HG02588 (cell line): Measurements from ENCODE around the gene CCSER1.
"Not testable (repeated sequence)": the region's sequence is repeated elsewhere in the genome, so short reads cannot be mapped to it uniquely, and the experiment has no call there.

Source experiments
- ATAC-seq: cut with Tn5 transposase; IDR thresholded peaks from one replicate; pipeline ENCODE4 v1.9.1; 2021; ENCODE audit warnings: mild to moderate bottlenecking, moderate library complexity; ENCODE audit not compliant: unreplicated experiment

CCSER1 gene

DNA sequence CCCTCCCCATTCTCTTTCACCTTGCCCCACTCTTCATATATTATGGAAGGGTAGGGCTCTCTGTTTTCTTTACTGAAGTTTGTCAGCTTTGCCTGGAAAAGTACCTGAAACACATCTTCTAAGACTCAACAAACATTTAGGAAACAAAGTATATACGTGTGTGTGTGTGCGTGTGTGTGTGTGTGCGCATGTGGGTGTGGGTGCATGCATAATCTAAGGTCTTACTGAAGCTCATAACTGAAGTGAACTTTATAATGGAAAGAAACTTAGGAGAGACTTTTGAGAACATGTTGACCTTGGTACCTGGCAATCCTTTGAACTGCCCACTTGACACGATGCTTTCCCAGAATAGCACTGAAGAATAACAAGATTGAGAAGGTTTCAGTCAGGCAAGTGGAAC, 1190.2 kb downstream of the CCSER1 start:
- ATAC-seq, result no peak

DNA sequence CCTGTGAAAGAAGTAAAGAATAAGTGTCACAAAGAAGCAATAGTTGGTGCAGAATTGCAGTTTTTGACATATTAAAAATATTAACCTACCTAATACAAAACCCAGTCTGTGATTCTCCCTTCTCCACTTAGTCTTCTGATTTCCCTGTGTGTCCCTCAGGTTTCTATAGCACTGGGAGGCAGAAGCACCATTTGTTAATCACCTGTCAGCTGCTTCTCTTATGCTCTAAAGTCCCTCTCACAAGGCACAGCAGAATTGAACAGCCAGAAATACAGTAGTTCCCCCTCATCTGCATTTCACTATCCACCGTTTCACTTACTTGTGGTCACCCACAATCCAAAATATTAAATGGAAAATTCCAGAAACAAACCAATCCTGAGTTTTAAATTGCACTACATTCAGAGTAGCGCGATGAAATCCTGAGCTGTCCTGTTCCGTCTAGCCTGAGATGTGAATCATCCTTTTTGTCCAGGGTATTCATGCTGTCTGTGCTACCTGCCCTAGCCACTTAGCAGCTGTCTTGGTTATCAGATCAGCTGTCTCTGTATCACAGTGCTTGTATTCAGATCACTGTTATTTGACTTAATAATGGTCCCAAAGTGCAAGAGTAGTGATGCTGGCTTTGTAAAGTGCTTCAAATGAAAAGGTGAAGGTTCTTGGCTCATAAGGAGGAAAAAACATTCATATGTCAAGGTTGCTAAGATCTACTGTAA, 1192.5 kb downstream of the CCSER1 start:
- ATAC-seq, result no peak

DNA sequence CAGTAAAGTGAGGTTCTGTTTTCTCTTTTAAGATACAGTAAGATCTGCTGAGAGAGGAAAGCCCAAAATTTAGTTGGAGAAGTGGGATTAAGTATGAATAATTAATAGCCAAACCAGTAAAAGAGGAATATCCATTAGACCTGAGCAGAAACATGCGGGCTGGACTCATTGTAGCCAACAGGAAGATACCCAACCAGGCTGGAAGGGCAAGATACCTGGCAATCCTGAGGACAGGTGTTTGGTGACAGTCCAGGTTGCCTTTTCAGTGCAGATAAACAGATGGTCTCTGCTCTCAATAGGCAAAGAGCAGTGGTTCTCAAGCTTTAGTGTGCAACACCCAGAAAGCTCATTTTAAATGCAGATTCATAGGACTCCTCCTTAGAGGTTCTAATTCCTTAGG, 1195.8 kb downstream of the CCSER1 start:
- ATAC-seq, result no peak

DNA sequence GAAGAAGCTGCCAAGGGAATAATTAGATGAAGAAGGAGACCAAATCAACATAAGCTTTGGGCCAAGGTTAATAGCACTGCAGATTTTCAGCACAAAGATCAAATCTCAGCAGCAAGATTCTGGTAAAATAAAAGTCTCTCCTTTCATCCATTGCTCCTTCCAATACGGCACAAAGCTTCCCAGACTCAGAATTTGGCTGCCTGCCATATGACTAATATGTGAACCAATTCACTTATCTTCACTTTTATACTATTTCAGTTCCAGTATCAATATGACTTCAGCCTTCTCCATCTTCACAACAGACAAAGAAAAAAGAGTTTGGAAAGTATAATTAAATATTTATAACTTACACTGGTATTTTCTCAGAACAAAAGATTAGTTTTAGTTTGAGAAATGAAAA, 1198.3 kb downstream of the CCSER1 start:
- no peak for ATAC-seq

DNA sequence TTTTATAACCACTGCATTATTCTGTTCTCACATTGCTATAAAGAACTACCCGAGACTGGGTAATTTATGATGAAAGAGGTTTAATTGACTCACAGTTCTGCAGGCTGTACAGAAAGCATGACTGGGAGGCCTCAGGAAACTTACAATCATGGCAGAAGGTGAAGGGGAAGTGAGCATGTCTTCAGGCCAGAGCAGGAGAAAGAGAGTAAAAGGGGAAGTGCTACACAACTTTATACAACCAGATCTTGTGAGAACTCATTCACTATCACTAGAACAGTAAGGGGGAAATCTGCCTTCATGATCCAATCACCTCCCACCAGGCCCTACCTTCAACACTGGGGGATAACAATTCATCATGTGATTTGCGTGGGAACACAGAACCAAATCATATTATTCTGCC, 1199.0 kb downstream of the CCSER1 start:
- not testable (repeated sequence) for ATAC-seq

DNA sequence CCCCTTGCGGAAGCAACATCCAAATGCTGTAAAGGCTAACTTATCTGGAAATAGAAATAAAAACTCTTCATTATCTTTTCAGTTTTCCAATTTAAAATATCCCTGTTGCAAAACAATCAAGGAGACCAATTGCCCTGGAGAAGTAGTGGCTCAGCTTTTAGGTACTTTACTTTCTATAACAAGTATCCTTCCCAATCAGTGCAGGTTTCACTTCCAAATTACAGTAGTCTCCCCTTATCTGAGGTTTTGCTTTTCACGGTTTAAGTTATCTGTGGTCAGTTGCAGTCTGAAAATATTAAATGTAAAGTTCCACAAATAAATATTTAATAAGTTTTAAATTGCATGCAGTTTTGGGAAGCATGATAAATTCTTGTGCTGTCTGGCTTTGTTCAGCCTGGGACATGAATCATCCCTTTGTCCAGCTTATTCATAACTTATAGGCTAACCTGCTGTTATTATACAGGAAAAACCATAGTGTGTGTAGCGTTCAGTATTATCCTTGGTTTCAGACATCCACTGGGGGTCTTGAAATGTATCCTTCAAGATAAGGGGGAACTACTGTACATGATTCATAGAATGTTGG, 1203.5 kb downstream of the CCSER1 start:
- no peak for ATAC-seq

- no peak for ATAC-seq
These were observed 1213.6 kb downstream of the CCSER1 start for GRCh38 chr4:91340822-91341221.

DNA sequence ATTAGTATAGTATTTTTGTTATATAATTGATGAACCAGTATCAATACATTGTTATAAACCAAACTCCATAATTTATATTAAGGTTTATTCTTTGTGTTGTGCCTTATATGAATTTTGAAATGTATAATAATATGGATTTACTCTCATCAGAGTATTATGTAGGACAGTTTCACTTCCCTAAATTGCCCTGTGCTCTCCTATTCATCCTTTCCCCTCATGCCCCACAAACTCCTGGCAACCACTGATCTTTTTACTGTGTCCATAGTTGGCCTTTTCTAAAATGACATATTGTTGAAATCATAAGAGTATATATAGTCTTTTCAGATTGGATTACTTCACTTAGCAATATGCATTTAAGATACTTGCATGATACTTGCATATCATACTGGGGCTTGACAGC, 1218.4 kb downstream of the CCSER1 start:
- ATAC-seq, result no peak

GRCh38 chr4:91356496-91356895, 1229.3 kb downstream of the CCSER1 start:
- not testable (repeated sequence) for ATAC-seq

- not testable (repeated sequence) for ATAC-seq
These were observed 1230.8 kb downstream of the CCSER1 start for GRCh38 chr4:91358016-91358415.

DNA sequence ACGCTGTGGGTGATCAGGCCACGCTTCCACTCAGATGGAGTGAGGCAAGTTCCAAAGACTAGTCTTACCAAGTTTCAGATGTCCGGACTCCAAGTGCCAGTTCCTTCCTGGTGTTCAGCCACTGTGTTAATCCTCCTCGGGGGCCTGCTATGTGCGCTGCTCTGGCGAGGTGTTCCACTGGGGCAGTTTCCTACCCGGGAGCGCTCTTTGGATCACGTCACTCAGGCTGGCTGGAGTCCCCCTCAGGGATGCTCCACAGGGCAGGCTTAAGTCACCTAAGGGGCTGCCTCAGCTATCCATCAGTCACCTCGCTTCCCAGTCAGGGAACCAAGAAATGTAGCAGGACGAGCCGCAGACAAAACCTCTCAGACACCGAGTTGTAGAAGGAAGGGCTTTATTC, 1231.4 kb downstream of the CCSER1 start:
- ATAC-seq, result not testable (repeated sequence)

DNA sequence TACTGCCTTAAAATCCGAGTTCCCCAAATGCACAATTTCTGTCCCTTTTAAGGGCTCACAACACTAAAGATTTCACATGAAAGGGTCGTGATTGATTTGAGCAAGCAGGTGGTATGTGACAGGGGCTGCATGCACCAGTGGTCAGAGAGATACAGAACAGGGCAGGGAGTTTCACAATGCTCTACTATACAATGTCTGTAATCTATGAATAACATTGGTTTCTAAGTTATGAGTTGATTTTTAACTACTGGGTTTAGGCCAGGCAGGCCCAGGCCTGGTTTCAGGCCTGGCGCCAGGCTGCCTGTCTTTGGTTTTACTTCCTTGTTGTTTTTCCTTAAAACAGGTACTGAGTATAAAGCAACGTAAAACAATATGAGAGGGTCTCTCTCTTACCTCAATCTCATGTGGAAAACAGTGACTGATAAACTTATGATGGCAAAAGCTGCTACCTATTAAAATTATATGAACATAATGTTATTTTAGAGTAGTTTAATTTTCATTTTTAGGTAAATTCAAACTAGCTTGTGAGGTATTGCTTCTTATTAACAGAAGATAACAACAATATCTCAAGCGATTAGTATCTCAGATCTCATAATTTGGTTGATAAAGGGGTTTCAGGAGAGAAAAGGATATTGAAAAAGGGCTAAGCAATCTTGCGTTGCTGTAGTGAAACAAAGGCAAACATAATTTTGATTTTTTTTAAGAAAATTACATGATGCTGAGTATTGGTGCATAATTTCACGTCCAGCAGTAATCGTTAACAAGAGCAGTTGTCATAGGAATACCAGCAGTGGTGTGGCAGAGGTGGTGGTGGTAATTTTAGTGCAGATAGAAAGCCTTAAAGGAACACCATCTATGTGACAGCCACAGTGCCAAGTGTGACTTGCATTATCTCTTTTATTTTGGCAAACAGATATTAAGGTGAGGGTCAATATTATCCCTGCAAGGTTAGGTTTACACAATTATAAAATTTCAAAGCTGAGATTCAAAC, 1232.1 kb downstream of the CCSER1 start:
- ATAC-seq, result no peak

- no peak for ATAC-seq
These were observed 1234.9 kb downstream of the CCSER1 start for GRCh38 chr4:91362125-91362524.

DNA sequence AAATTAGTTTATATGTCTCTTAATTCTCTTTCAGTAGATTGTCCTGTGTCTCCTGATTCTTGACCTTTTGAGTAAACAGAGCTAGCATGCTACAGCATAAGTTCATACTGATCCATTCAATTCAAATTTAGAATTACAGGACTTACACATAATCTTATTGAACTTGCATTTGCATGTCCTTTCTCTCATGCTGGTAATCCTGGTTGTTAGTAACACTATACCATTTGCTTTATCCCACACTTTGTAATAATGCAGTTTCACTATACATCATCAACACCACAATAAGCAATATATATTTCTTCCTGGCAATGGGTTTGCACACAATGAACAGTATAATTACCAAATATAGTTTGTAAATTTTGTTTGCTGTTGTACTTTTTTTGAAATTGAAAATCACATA, 1239.4 kb downstream of the CCSER1 start:
- no peak for ATAC-seq

DNA sequence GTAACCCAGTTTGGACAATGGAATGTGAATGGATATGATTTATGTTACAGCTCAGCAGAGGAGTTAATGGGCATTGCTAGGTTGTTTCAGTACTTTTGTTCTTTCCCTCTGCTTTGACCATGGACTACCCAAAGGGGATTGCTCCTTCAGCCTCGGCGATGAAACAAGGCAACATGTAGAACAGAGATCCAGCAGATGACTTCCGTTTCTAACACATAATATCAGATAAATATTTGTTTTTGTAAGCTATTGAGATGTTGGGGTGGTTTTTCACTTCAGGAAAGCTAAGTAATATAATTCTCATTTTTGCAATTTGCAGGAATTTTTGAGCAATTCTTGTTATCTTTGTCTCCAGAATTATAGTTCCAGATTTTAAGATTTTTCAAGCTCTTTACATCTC, 1241.9 kb downstream of the CCSER1 start:
- no peak for ATAC-seq

DNA sequence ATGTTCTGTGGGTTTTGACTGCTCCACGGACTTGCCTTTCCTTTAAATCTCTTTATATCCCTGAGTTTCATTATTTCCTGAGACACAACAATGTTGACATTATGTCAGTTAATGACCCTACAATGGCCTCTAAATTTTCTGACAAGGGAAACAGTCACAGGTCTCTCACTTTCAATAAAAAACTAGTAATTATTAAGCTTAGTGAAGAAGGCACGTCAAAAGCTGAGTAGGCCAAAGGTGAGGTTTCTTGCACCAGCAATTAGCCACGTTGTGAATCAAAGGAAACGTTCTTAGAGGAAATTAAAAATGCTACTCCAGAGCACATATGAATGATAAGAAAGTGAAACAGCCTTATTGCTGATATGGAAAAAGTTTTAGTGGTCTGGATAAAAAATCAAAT, 1246.4 kb downstream of the CCSER1 start:
- no peak for ATAC-seq

GRCh38 chr4:91405431-91405830, 1278.2 kb downstream of the CCSER1 start:
- not testable (repeated sequence) for ATAC-seq

- no peak for ATAC-seq
These were observed 1294.8 kb downstream of the CCSER1 start for GRCh38 chr4:91422011-91422410.

DNA sequence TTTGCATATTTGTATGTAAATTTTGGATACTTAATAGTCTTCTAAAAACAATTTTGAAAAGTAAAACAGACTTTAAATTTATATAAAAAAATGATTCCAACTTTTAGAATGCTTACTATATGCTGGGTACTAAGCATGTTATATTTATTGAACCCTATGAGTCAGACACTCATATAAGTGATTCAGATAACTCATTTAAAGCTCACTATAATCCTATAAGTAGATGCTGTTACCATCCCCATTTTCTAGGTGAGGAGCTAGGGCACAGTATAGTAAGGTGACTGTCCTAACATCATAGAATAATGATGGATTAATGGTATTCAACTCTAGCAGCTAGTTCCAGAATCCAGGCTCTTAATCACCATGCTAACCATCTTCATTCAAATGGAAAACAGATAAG, 1299.5 kb downstream of the CCSER1 start:
- no peak for ATAC-seq

GRCh38 chr4:91427171-91427570, 1300.0 kb downstream of the CCSER1 start:
- ATAC-seq, result no peak

DNA sequence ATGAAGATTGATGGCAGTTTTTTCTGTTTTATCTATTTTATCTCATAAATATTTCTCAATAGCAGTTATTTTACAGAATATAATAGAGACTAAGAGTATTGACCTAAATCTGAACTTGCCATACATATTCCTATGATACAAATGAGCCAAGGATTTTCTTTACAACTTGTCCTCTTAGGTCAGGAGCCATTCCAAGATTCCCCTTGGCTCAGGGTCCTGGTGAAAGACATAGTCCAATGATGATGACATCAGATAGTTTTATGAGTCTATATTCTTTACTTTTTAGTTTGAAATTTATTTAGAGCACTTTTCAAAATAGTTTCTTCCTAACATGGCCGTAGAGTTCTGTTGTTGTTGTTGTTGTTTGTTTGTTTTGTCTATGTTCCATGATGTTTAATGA, 1307.4 kb downstream of the CCSER1 start:
- no peak for ATAC-seq

- no peak for ATAC-seq
These were observed 1309.4 kb downstream of the CCSER1 start for GRCh38 chr4:91436556-91436955.
